GM23248 (cell line): ENCODE data around the gene NETO1. TPM values are rescaled to one million over a fixed set of nuclear protein-coding genes. Genes with fewer than 3 reads are reported as not detected.

Experiments
- DNase-seq: peaks from one replicate; pipeline ENCODE4 v3.0.0-alpha.2; 2015
- H2AFZ ChIP-seq: fragments of 200-600 bp; sonication (generic); 2 replicates; pipeline ENCODE4 v1.6.1; 2016; ENCODE audit warnings: antibody characterized with exemption
- H3F3A ChIP-seq: fragments of 200-600 bp; sonication (generic); 2 replicates; pipeline ENCODE4 v1.6.1; 2016; ENCODE audit warnings: mild to moderate bottlenecking, antibody characterized with exemption, mixed run types; ENCODE audit not compliant: insufficient read depth
- H3K27ac ChIP-seq: fragments of 200-600 bp; sonication (generic); 2 replicates; pipeline ENCODE4 v1.5.1; 2016; ENCODE audit warnings: mild to moderate bottlenecking
- H3K27me3 ChIP-seq: fragments of 200-600 bp; sonication (generic); replicated peaks from 2 replicates; pipeline ENCODE4 v1.6.1; 2016; ENCODE audit warnings: mild to moderate bottlenecking; ENCODE audit not compliant: insufficient read depth
- H3K36me3 ChIP-seq: fragments of 200-600 bp; sonication (generic); 2 replicates; pipeline ENCODE4 v1.6.1; 2016; ENCODE audit warnings: low read depth, mild to moderate bottlenecking
- H3K4me1 ChIP-seq: fragments of 200-600 bp; sonication (generic); 2 replicates; pipeline ENCODE4 v1.6.1; 2016; ENCODE audit warnings: mild to moderate bottlenecking; ENCODE audit not compliant: insufficient read depth
- H3K4me2 ChIP-seq: fragments of 200-600 bp; sonication (generic); one replicate; pipeline ENCODE4 v1.6.1; 2016; ENCODE audit warnings: mild to moderate bottlenecking; ENCODE audit not compliant: unreplicated experiment
- H3K4me3 ChIP-seq: fragments of 200-600 bp; sonication (generic); 2 replicates; pipeline ENCODE4 v1.5.1; 2016; ENCODE audit warnings: mild to moderate bottlenecking
- H3K79me2 ChIP-seq: fragments of 200-600 bp; sonication (generic); 2 replicates; pipeline ENCODE4 v1.6.1; 2016; ENCODE audit warnings: mild to moderate bottlenecking; ENCODE audit not compliant: insufficient read depth
- H3K9ac ChIP-seq: fragments of 200-600 bp; sonication (generic); 2 replicates; pipeline ENCODE4 v1.6.1; 2016; ENCODE audit warnings: mild to moderate bottlenecking
- H3K9me2 ChIP-seq: fragments of 200-600 bp; sonication (generic); 2 replicates; pipeline ENCODE4 v1.6.1; 2016; ENCODE audit warnings: mixed run types, mild to moderate bottlenecking, moderate library complexity; ENCODE audit not compliant: insufficient read depth
- H3K9me3 ChIP-seq: fragments of 200-600 bp; sonication (generic); one replicate; pipeline ENCODE4 v1.6.1; 2017; ENCODE audit warnings: low read depth
- H4K20me1 ChIP-seq: fragments of 200-600 bp; sonication (generic); 2 replicates; pipeline ENCODE4 v1.6.0; 2016; ENCODE audit not compliant: insufficient read depth
- EZH2 ChIP-seq: fragments of 200-600 bp; sonication (generic); IDR thresholded peaks from 2 replicates; pipeline ENCODE4 v1.6.1; 2018; ENCODE audit warnings: antibody characterized with exemption, mild to moderate bottlenecking; ENCODE audit not compliant: insufficient read depth, poor library complexity, severe bottlenecking
- EZH2phosphoT487 ChIP-seq: fragments of 200-600 bp; sonication (generic); IDR thresholded peaks from 2 replicates; pipeline ENCODE4 v1.6.1; 2018; ENCODE audit warnings: antibody characterized with exemption, moderate library complexity, mild to moderate bottlenecking, low read depth; ENCODE audit not compliant: insufficient read depth
- WGBS, 2 experiments: methylation state at CpG; one replicate each; pipeline ENCODE4 v1.1.6; 2015 to 2017; ENCODE audit warnings: low lambda C conversion rate in 2 of 2, low coverage in 1 of 2; ENCODE audit errors: missing lambda C conversion rate in 2 of 2; 5-methylcytosine and 5-hydroxymethylcytosine counted together
- in situ Hi-C: fragments of 300-500 bp; cut with MboI; formaldehyde crosslinking; loops from 2 replicates; pipeline ENCODE4 v1.15.0; 2020
- polyA plus RNA-seq: library from polyadenylated mRNA; unstranded; fragments of >200 nt; fragmentation: Nextera tagmentation; extraction: Ambion mirVana; gene quantifications from 2 replicates; pipeline ENCODE4 v1.2.1, GENCODE V29; 2016
- total RNA-seq: library from RNA; depleted of rRNA; stranded (reverse); fragments of >200 nt; shearing (Covaris generic); gene quantifications from 2 replicates; pipeline ENCODE4 v1.2.3, GENCODE V29; 2014

The NETO1 gene
- total and polyA plus RNA-seq, 2 experiments from 2014 or later = not detected

GRCh38 chr18:72720116-72720515, 147.7 kb downstream of the NETO1 start:
- no peaks in the 10 kb centered on the region for H3K9me2 ChIP-seq
- no peaks in the 10 kb centered on the region for H3K36me3 ChIP-seq
- H3K4me1 ChIP-seq = no peaks in the 10 kb centered on the region
- H2AFZ ChIP-seq = no peak overlapping the region
- no peak for DNase-seq
- H3K9me3 ChIP-seq = no peaks in the 10 kb centered on the region
- in situ Hi-C loops = no loop called here
- no peaks in the 10 kb centered on the region for H3K79me2 ChIP-seq
- no peak overlapping the region for H3K9ac ChIP-seq
- no peak overlapping the region for H3K27ac ChIP-seq
- H3K27me3 ChIP-seq = no peaks in the 10 kb centered on the region
- H3K4me3 ChIP-seq = no peak overlapping the region
- no peak for TF ChIP-seq EZH2phosphoT487
- TF ChIP-seq EZH2 = no peak
- WGBS, 2 experiments = 11 to 18% methylated on average over 3 of the region's 3 CpGs
- no peaks in the 10 kb centered on the region for H4K20me1 ChIP-seq
- no peak overlapping the region for H3K4me2 ChIP-seq
- no peaks in the 10 kb centered on the region for H3F3A ChIP-seq

GRCh38 chr18:72704202-72704601, 163.6 kb downstream of the NETO1 start:
- Histone ChIP-seq H3K27ac (no peak overlapping the region), H3K4me1 (no peaks in the 10 kb centered on the region), H3K9me3 (no peaks in the 10 kb centered on the region), H3K9ac (no peak overlapping the region), H3K4me3 (no peak overlapping the region), H4K20me1 (no peaks in the 10 kb centered on the region), H3K27me3 (no peaks in the 10 kb centered on the region), H3K9me2 (no peaks in the 10 kb centered on the region), H3F3A (no peaks in the 10 kb centered on the region), H3K79me2 (no peaks in the 10 kb centered on the region), H2AFZ (no peak overlapping the region), H3K4me2 (no peak overlapping the region), H3K36me3 (no peaks in the 10 kb centered on the region)
- DNase-seq = no peak
- in situ Hi-C loops = no loop called here
- TF ChIP-seq EZH2phosphoT487 (no peak), EZH2 (no peak)
- 39% methylated on average over 4 of the region's 4 CpGs for WGBS, 2 experiments

- no peak overlapping the region for H3K4me3 ChIP-seq
- DNase-seq = peak; percentile 42
- H2AFZ ChIP-seq = no peak overlapping the region
- TF ChIP-seq EZH2phosphoT487 (no peak), EZH2 (no peak)
- H3K9me3 ChIP-seq = no peaks in the 10 kb centered on the region
- no peaks in the 10 kb centered on the region for H3K9me2 ChIP-seq
- H3K4me2 ChIP-seq = no peak overlapping the region
- H3K79me2 ChIP-seq = no peaks in the 10 kb centered on the region
- no peaks in the 10 kb centered on the region for H3K27me3 ChIP-seq
- no peaks in the 10 kb centered on the region for H3K4me1 ChIP-seq
- H3F3A ChIP-seq = no peaks in the 10 kb centered on the region
- in situ Hi-C loops = no loop called here
- no peaks in the 10 kb centered on the region for H4K20me1 ChIP-seq
- H3K36me3 ChIP-seq = no peaks in the 10 kb centered on the region
- H3K27ac ChIP-seq = no peak overlapping the region
- no peak overlapping the region for H3K9ac ChIP-seq
- WGBS, 2 experiments = 0 to 5% methylated on average over 1 of the region's 1 CpG
Measured at GRCh38 chr18:72700961-72701710, 166.7 kb downstream of the NETO1 start.

GRCh38 chr18:72697706-72698105, 170.1 kb downstream of the NETO1 start:
- H3K36me3 ChIP-seq = no peaks in the 10 kb centered on the region
- H3K79me2 ChIP-seq = no peaks in the 10 kb centered on the region
- TF ChIP-seq EZH2phosphoT487 (no peak), EZH2 (no peak)
- H2AFZ ChIP-seq = no peak overlapping the region
- H3K27ac ChIP-seq = no peak overlapping the region
- H3K9me3 ChIP-seq = no peaks in the 10 kb centered on the region
- 19 to 24% methylated on average over 6 of the region's 6 CpGs for whole genome bisulfite sequencing, 2 experiments
- H4K20me1 ChIP-seq = no peaks in the 10 kb centered on the region
- in situ Hi-C loops = no loop called here
- no peak overlapping the region for H3K4me3 ChIP-seq
- H3K27me3 ChIP-seq = no peaks in the 10 kb centered on the region
- no peak for DNase-seq
- H3K9me2 ChIP-seq = no peaks in the 10 kb centered on the region
- H3K9ac ChIP-seq = no peak overlapping the region
- no peaks in the 10 kb centered on the region for H3K4me1 ChIP-seq
- no peaks in the 10 kb centered on the region for H3F3A ChIP-seq
- H3K4me2 ChIP-seq = no peak overlapping the region
